K562 (cell line): Measurements from ENCODE around the gene OPCML. TPM values are rescaled to one million over a fixed set of nuclear protein-coding genes. Genes with fewer than 3 reads are reported as not detected.

Source experiments
- FOXO4 ChIP-seq: fragments of 450-650 bp; formaldehyde crosslinking; IDR thresholded peaks from 2 replicates; pipeline ENCODE4 v1.4.0; 2020; ENCODE audit warnings: mild to moderate bottlenecking, moderate library complexity
- NBN ChIP-seq: fragments of 450-650 bp; IDR thresholded peaks from 2 replicates; pipeline ENCODE4 v1.6.1; 2016; ENCODE audit warnings: low read depth, mild to moderate bottlenecking
- REST ChIP-seq, 2 experiments: fragments of 450-650 bp; formaldehyde crosslinking in 1 of 2; IDR thresholded peaks; 2 replicates each; pipeline versions ENCODE4 v1.4.0 to v1.6.1; 2014 to 2020; ENCODE audit warnings: mild to moderate bottlenecking in 2 of 2, borderline replicate concordance in 1 of 2, low read depth in 1 of 2
- polyA plus RNA-seq, 8 experiments: library from polyadenylated mRNA; depleted of rRNA in 4 of 8; stranded (reverse) in 5 of 8; unstranded in 3 of 8; fragments of >200 nt; fragmentation: Nextera tagmentation in 2 of 8; fragmentation: Illumina TruSeq in 1 of 8; extraction: Ambion mirVana in 2 of 8; extraction: Trizol in 1 of 8; gene quantifications; 2 replicates each; pipeline versions ENCODE4 v1.2.1 to v1.2.3, GENCODE V29; 2011 to 2014; ENCODE audit warnings: inconsistent platforms in 1 of 8, missing spikeins in 1 of 8
- total RNA-seq, 7 experiments: library from RNA; depleted of rRNA in 6 of 7; stranded (reverse); fragments of >200 nt in 6 of 7; fragmentation: Illumina TruSeq in 2 of 7; extraction: Trizol in 2 of 7; gene quantifications; 2 replicates each; pipeline versions ENCODE4 v1.2.1 to v1.2.3, GENCODE V29; 2011 to 2021; ENCODE audit warnings: low replicate concordance in 1 of 7
- TF ChIP-seq, protein P1 (sequence below): sonication (generic); formaldehyde crosslinking; IDR thresholded peaks from 2 replicates; pipeline ENCODE4 v1.8.0; 2022; ENCODE audit warnings: mild to moderate bottlenecking, missing genetic modification reagents, borderline replicate concordance

The OPCML gene
- total and polyA plus RNA-seq, 9 of the 15 experiments (the other 6 are each of a cell fraction or from before 2014, with no cell fraction given), result not detected

DNA sequence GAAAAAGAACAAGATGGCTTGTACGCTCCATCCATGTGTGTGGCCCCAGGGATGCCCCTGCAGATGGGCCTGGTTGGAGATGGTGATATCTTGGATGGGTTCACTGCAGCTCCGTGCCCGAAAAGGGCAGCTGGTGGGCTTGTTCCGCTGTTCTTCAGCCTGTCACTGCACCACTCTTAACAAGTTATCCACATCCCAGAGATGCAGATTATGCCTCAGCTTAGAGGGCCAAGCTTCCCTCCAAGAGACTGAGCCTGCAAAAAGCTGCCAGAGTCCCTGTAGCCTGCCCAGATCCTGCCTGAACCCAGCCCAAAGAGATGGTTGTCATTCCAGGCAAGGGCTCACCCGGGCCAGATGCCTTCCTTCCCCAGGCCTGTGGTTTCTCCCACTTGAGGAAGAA lies 308.0 kb downstream of the OPCML start (continued):
- TF ChIP-seq REST (IDR thresholded peaks at IDR 0.05; ENCODE audit: borderline replicate concordance), result no peak
- TF ChIP-seq REST (CRISPR knock-in tag; IDR thresholded peaks at IDR 0.05; ENCODE audit: low read depth), result no peak
- TF ChIP-seq FOXO4 (CRISPR knock-in tag), result no peak
- no peak for TF ChIP-seq NBN
- TF ChIP-seq, protein P1, sequence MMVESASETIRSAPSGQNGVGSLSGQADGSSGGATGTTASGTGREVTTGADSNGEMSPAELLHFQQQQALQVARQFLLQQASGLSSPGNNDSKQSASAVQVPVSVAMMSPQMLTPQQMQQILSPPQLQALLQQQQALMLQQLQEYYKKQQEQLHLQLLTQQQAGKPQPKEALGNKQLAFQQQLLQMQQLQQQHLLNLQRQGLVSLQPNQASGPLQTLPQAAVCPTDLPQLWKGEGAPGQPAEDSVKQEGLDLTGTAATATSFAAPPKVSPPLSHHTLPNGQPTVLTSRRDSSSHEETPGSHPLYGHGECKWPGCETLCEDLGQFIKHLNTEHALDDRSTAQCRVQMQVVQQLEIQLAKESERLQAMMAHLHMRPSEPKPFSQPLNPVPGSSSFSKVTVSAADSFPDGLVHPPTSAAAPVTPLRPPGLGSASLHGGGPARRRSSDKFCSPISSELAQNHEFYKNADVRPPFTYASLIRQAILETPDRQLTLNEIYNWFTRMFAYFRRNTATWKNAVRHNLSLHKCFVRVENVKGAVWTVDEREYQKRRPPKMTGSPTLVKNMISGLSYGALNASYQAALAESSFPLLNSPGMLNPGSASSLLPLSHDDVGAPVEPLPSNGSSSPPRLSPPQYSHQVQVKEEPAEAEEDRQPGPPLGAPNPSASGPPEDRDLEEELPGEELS (CRISPR knock-in tag), result no peak
- TF ChIP-seq, all 486 proteins: peak for 0
